Sigmoid colon (tissue), 7 donors: ENCODE data around the gene ADCK1. TPM values are rescaled to one million over a fixed set of nuclear protein-coding genes. Genes with fewer than 3 reads are reported as not detected.

Experiments used
- DNase-seq: peaks from one replicate; pipeline ENCODE4 v3.0.0-alpha.2; 2019
- H3K27ac ChIP-seq, 4 donors: fragments of 200-600 bp; sonication (generic); one replicate each; pipeline ENCODE4 v1.5.1; 2016 to 2019; ENCODE audit warnings: mild to moderate bottlenecking in 1 of 4
- H3K27me3 ChIP-seq, 3 donors: fragments of 200-600 bp; sonication (generic); one replicate each; pipeline ENCODE4 v1.5.1; 2019; ENCODE audit warnings: mild to moderate bottlenecking in 1 of 3
- H3K36me3 ChIP-seq, 4 donors: fragments of 200-600 bp; sonication (generic); one replicate each; pipeline ENCODE4 v1.5.1; 2016 to 2019
- H3K4me1 ChIP-seq, 4 donors: fragments of 200-600 bp; sonication (generic); one replicate each; pipeline ENCODE4 v1.5.1; 2017 to 2019
- H3K4me3 ChIP-seq, 4 donors: fragments of 200-600 bp; sonication (generic); one replicate each; pipeline ENCODE4 v1.5.1; 2017 to 2019; ENCODE audit warnings: mild to moderate bottlenecking in 2 of 4, moderate library complexity in 1 of 4
- H3K9me3 ChIP-seq, 4 donors: fragments of 200-600 bp in 3 of 4; sonication (generic) in 3 of 4; one replicate each; pipeline versions ENCODE4 v1.5.1 to v1.6.1; 2013 to 2019
- EP300 ChIP-seq, 4 donors: sonication (generic); formaldehyde crosslinking; IDR thresholded peaks; one replicate each; pipeline ENCODE4 v1.6.1; 2017; ENCODE audit warnings: antibody characterized with exemption in 4 of 4
- POLR2A ChIP-seq, 2 donors: fragments of 450-650 bp; IDR thresholded peaks; one replicate each; pipeline ENCODE4 v1.6.1; 2016; ENCODE audit warnings: antibody characterized with exemption in 2 of 2, mild to moderate bottlenecking in 2 of 2, moderate library complexity in 2 of 2
- POLR2AphosphoS5 ChIP-seq, 4 donors: sonication (generic); formaldehyde crosslinking; IDR thresholded peaks; one replicate each; pipeline ENCODE4 v1.6.1; 2017; ENCODE audit warnings: antibody characterized with exemption in 4 of 4
- WGBS, 2 donors: extraction: QIAGEN DNeasy Blood & Tissue Kit; methylation state at CpG; one replicate each; pipeline ENCODE4 v1.1.7; 2013; 5-methylcytosine and 5-hydroxymethylcytosine counted together
- intact Hi-C: fragments of 100-400 bp; cut with DNase I; formaldehyde crosslinking; loops from one replicate; pipeline ENCODE4 v1.15.1; 2023
- polyA plus RNA-seq, 3 donors: library from polyadenylated mRNA; stranded (reverse); fragments of 200-250 nt; gene quantifications; one replicate each; pipeline ENCODE4 v1.2.3, GENCODE V29; 2013
- total RNA-seq, 4 donors: library from RNA; depleted of rRNA; stranded (reverse); fragments of >200 nt; gene quantifications; one replicate each; pipeline ENCODE4 v1.1.0, GENCODE V29; 2016
- TF ChIP-seq, protein P1 (sequence below), 4 experiments: fragments of 450-650 bp in 3 of 4; fragments of 200-600 bp in 1 of 4; IDR thresholded peaks; one replicate each; pipeline ENCODE4 v1.5.1; 2016 to 2019; ENCODE audit warnings: antibody characterized with exemption in 4 of 4, mild to moderate bottlenecking in 3 of 4, moderate library complexity in 2 of 4
- donor health status: healthy with polysubstance abuse.
- donor health status: Bipolar disorder and iron deficiency.
- donor health status: healthy.

The ADCK1 gene
- total and polyA plus RNA-seq, 7 donors, result 3.5 to 19.4 (median 5.7) TPM

DNA sequence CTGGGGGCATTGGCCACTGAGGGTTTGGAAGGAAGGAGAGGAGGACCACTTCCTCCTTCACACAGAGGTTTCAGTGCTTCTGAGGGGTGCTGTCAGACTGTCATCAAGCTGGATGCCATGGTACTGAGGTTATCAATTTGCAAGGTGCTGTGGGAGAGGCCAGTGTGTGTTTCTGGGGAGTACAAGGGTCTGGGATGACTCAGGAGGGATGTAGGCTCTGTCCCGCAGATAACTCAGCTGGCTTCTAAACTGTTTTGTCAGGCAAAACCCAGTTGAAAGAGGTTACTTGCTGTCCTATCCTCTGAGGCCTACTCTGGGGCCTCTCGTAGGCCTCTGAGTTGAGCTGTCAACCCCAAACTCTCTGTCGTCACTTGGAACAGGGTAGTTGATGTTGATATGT, 22.8 kb downstream of the ADCK1 start:
- peaks cover 6 to 41% (median 10%) of the 10 kb centered on the region in 4 donors for H3K36me3 ChIP-seq
- TF ChIP-seq, protein P1, sequence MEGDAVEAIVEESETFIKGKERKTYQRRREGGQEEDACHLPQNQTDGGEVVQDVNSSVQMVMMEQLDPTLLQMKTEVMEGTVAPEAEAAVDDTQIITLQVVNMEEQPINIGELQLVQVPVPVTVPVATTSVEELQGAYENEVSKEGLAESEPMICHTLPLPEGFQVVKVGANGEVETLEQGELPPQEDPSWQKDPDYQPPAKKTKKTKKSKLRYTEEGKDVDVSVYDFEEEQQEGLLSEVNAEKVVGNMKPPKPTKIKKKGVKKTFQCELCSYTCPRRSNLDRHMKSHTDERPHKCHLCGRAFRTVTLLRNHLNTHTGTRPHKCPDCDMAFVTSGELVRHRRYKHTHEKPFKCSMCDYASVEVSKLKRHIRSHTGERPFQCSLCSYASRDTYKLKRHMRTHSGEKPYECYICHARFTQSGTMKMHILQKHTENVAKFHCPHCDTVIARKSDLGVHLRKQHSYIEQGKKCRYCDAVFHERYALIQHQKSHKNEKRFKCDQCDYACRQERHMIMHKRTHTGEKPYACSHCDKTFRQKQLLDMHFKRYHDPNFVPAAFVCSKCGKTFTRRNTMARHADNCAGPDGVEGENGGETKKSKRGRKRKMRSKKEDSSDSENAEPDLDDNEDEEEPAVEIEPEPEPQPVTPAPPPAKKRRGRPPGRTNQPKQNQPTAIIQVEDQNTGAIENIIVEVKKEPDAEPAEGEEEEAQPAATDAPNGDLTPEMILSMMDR (IDR thresholded peaks at IDR 0.05), result no peak
- TF ChIP-seq POLR2AphosphoS5 (IDR thresholded peaks at IDR 0.05) (no peak), POLR2A (IDR thresholded peaks at IDR 0.05) (no peak), EP300 (IDR thresholded peaks at IDR 0.05) (no peak)
- H3K9me3 ChIP-seq, result no peaks in the 10 kb centered on the region
- no peak overlapping the region for H3K27ac ChIP-seq
- no peaks in the 10 kb centered on the region for H3K4me1 ChIP-seq
- intact Hi-C loops, result no loop called here
- H3K27me3 ChIP-seq, result no peaks in the 10 kb centered on the region
- WGBS, 2 donors, result 93% methylated on average over 3 of the region's 3 CpGs
- no peak overlapping the region for H3K4me3 ChIP-seq
- DNase-seq, result no peak

DNA sequence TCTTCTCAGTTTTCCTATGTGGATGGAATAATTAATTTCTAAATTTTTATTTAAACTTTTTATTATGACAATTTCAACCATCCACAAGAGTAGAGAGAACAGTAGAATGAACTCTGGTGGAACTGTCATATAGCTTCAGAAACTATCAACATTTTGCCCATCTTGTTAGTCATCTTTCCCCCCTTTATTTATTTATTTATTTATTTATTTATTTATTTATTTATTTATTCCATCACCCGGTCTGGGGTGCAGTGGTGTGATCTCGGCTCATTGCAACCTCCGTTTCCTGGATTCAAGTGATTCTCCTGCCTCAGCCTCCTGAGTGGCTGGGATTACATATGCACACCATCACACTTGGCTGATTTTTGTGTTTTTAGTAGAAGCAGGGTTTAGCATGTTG, 23.5 kb downstream of the ADCK1 start:
- no peaks in the 10 kb centered on the region for H3K27me3 ChIP-seq
- TF ChIP-seq POLR2AphosphoS5 (IDR thresholded peaks at IDR 0.05) (no peak), POLR2A (IDR thresholded peaks at IDR 0.05) (no peak), EP300 (IDR thresholded peaks at IDR 0.05) (no peak)
- TF ChIP-seq, protein P1 (IDR thresholded peaks at IDR 0.05), result no peak
- H3K4me3 ChIP-seq, result no peak overlapping the region
- no peaks in the 10 kb centered on the region for H3K9me3 ChIP-seq
- peaks cover 6 to 40% (median 10%) of the 10 kb centered on the region in 4 donors for H3K36me3 ChIP-seq
- intact Hi-C loops, result no loop called here
- DNase-seq, result no peak
- 96 to 97% methylated on average over 3 of the region's 3 CpGs for WGBS, 2 donors
- no peak overlapping the region for H3K27ac ChIP-seq
- H3K4me1 ChIP-seq, result no peaks in the 10 kb centered on the region

DNA sequence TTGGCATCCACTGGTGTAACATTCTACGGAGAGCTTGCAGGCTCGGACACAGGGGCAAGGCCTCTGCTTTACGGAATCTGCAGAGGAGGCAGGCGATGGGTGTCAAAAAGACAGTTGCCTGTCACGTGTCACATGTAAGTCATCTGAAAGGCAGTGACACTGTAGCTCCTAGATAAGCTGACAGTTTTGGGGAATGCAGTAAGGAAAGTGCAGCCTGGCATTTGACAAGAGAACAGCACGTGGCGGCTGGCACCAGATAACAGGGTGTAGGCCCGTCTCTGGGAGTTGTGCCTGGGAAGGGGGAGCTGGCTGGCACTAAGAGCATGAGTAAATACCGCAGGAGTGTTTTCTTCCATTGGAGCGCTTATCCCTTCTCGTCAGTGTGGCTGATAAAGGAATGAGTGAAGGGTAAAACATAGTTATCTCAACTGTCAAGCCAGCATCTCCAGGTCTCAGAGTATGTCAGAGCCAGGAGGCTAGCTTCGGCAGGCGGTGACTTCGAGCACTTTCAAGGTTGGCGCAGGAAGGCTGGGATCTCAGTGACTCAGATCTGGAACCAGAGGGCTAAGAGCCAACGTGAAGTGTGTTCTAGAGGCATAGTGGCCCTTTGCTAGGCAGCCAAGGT, 26.1 kb downstream of the ADCK1 start:
- peaks cover 0 to 31% (median 6%) of the 10 kb centered on the region in 4 donors for H3K36me3 ChIP-seq
- no peaks in the 10 kb centered on the region for H3K27me3 ChIP-seq
- intact Hi-C loops, result no loop called here
- H3K9me3 ChIP-seq, result no peaks in the 10 kb centered on the region
- WGBS, 2 donors, result 93 to 95% methylated on average over 16 of the region's 16 CpGs
- no peak for TF ChIP-seq POLR2A (IDR thresholded peaks at IDR 0.05)
- TF ChIP-seq POLR2AphosphoS5 (IDR thresholded peaks at IDR 0.05), result no peak
- no peak for TF ChIP-seq EP300 (IDR thresholded peaks at IDR 0.05)
- TF ChIP-seq, protein P1 (IDR thresholded peaks at IDR 0.05), result no peak
- H3K4me1 ChIP-seq, result no peaks in the 10 kb centered on the region
- no peak for DNase-seq
- no peak overlapping the region for H3K4me3 ChIP-seq
- no peak overlapping the region for H3K27ac ChIP-seq

DNA sequence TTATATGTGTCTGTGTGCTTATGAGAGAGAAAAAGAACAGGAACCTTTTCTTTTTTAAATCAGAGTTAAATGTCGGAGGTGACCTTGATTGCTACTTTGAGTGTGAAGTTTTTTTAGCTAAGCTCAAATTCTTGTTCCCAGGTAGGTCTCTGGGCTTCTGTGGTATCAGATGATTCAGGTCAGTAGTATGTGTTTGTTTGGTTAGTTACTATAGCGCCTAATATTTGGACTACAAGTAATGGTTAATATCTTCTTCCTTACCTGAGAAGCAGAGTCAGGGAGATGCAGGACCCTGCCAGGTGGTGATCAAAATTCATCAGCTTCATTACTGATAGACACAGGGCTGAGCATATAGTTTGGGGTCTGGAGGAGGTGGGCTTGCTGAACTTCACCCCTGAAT, 30.8 kb downstream of the ADCK1 start:
- Histone ChIP-seq H3K4me1 (no peaks in the 10 kb centered on the region), H3K27ac (no peak overlapping the region), H3K4me3 (no peak overlapping the region), H3K27me3 (no peaks in the 10 kb centered on the region), H3K9me3 (no peaks in the 10 kb centered on the region), H3K36me3 (peaks cover 0 to 22% (median 6%) of the 10 kb centered on the region in 4 donors)
- intact Hi-C loops, result no loop called here
- no peak for DNase-seq
- TF ChIP-seq POLR2A (IDR thresholded peaks at IDR 0.05) (no peak), POLR2AphosphoS5 (IDR thresholded peaks at IDR 0.05) (no peak), EP300 (IDR thresholded peaks at IDR 0.05) (no peak)
- TF ChIP-seq, protein P1 (IDR thresholded peaks at IDR 0.05), result no peak
- 96 to 98% methylated on average over 2 of the region's 2 CpGs for WGBS, 2 donors

DNA sequence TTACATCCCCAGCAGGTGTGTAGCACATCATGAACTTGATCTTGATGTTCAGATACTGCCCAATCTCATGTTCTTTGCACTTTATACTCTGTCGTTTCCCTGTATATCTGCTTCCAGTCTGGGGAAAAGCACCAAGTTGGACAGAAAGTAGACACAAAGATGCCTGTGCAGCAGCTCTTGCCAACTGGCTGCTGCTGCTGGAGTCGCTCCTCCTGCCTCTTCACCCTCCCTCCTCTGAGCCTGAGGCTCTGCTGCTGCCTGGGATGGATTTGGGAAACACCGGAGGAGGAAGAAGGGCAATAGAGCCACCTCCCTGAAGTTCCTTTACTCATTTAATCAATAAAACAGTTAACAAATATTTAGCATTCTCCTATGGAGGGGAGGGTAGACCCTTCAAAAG, 32.4 kb downstream of the ADCK1 start:
- no peaks in the 10 kb centered on the region for H3K9me3 ChIP-seq
- no peak overlapping the region for H3K27ac ChIP-seq
- H3K36me3 ChIP-seq, result peaks cover 0 to 22% (median 6%) of the 10 kb centered on the region in 4 donors
- no peak for DNase-seq
- H3K4me3 ChIP-seq, result no peak overlapping the region
- intact Hi-C loops, result no loop called here
- no peaks in the 10 kb centered on the region for H3K4me1 ChIP-seq
- WGBS, 2 donors, result 62 to 70% methylated on average over 3 of the region's 3 CpGs
- no peaks in the 10 kb centered on the region for H3K27me3 ChIP-seq
- TF ChIP-seq POLR2AphosphoS5 (IDR thresholded peaks at IDR 0.05), result no peak
- no peak for TF ChIP-seq EP300 (IDR thresholded peaks at IDR 0.05)
- TF ChIP-seq, protein P1 (IDR thresholded peaks at IDR 0.05), result no peak
